Heart left ventricle (tissue), 16 donors: Measurements from ENCODE around the gene UVRAG. TPM values are rescaled to one million over a fixed set of nuclear protein-coding genes. Genes with fewer than 3 reads are reported as not detected.

Experiments
- ATAC-seq, 4 donors: fragments of 200-7000 bp; cut with Tn5 transposase; one replicate each; pipeline ENCODE4 v1.9.1; 2020 to 2022; ENCODE audit warnings: moderate library complexity in 4 of 4, mild to moderate bottlenecking in 3 of 4, moderate number of reproducible peaks in 1 of 4
- DNase-seq, 5 donors: peaks; one replicate each; pipeline ENCODE4 v3.0.0-alpha.2; 2020
- H3K27ac ChIP-seq, 12 donors: fragments of 200-600 bp; sonication (generic) in 4 of 12; one replicate each; pipeline versions ENCODE4 v1.5.0 to v1.8.0; 2016 to 2022; ENCODE audit warnings: mild to moderate bottlenecking in 2 of 12
- H3K27me3 ChIP-seq, 9 donors: fragments of 200-600 bp; sonication (generic) in 2 of 9; one replicate each; pipeline versions ENCODE4 v1.5.1 to v1.8.0; 2016 to 2022; ENCODE audit warnings: mild to moderate bottlenecking in 3 of 9
- H3K36me3 ChIP-seq, 9 donors: fragments of 200-600 bp; sonication (generic) in 2 of 9; one replicate each; pipeline versions ENCODE4 v1.5.0 to v1.8.0; 2018 to 2022; ENCODE audit warnings: mild to moderate bottlenecking in 2 of 9
- H3K4me1 ChIP-seq, 12 donors: fragments of 200-600 bp; sonication (generic) in 4 of 12; one replicate each; pipeline versions ENCODE4 v1.5.0 to v1.8.0; 2016 to 2022; ENCODE audit warnings: mild to moderate bottlenecking in 3 of 12
- H3K4me3 ChIP-seq, 12 donors: fragments of 200-600 bp; sonication (generic) in 4 of 12; one replicate each; pipeline versions ENCODE4 v1.5.0 to v1.8.0; 2017 to 2022; ENCODE audit warnings: mild to moderate bottlenecking in 9 of 12, moderate library complexity in 4 of 12
- H3K9me3 ChIP-seq, 12 donors: fragments of 200-600 bp; sonication (generic) in 4 of 12; one replicate each; pipeline versions ENCODE4 v1.5.0 to v1.8.0; 2016 to 2022; ENCODE audit warnings: mild to moderate bottlenecking in 1 of 12
- POLR2A ChIP-seq, 2 donors: fragments of 450-650 bp; IDR thresholded peaks; one replicate each; pipeline ENCODE4 v1.6.1; 2017; ENCODE audit warnings: antibody characterized with exemption in 2 of 2, mild to moderate bottlenecking in 2 of 2, moderate library complexity in 2 of 2
- WGBS, 4 donors: extraction: QIAGEN DNeasy Blood & Tissue Kit in 2 of 4; methylation state at CpG; one replicate each; pipeline versions ENCODE4 v1.1.5 to v1.1.7; 2013 to 2018; 5-methylcytosine and 5-hydroxymethylcytosine counted together
- intact Hi-C, 10 donors: fragments of 100-400 bp; cut with DNase I; formaldehyde crosslinking; loops; one replicate each; pipeline versions ENCODE4 v1.11.1 to v1.14.2; 2022
- polyA plus RNA-seq, 2 donors: library from polyadenylated mRNA; stranded (reverse); fragments of 200-250 nt; gene quantifications; one replicate each; pipeline ENCODE4 v1.2.3, GENCODE V29; 2013
- total RNA-seq, 9 donors: library from RNA; depleted of rRNA in 2 of 9; stranded (reverse); fragments of >200 nt in 2 of 9; fragmentation: NEBNext Ultra II Directional in 3 of 9; extraction: Animal tissue kit (Norgen Biotek cat#: 25700) in 3 of 9; gene quantifications; one replicate each; pipeline versions ENCODE4 v1.1.0 to v1.2.4, GENCODE V29; 2016 to 2023
- TF ChIP-seq, protein P1 (sequence below), 12 donors: fragments of 200-600 bp; sonication (generic) in 4 of 12; IDR thresholded peaks; one replicate each; pipeline versions ENCODE4 v1.5.0 to v1.8.0; 2018 to 2022; ENCODE audit warnings: antibody characterized with exemption in 12 of 12, mild to moderate bottlenecking in 5 of 12
- donor health status: ischemic (EF 13 %, LVEDD 7.1; RV severe dilation, severe dysfunction).
- donor health status: healthy with polysubstance abuse.
- donor health status: DM: no; HTN: yes; CAD: no.
- donor health status: DM: no; HTN: no; CAD: no.
- donor health status: ischemic (EF 25% LVEDD 6.9; RV normal size, moderate dysfunction).
- donor health status: ischemic (EF 25% LVEDD 5.7; RV mildly dilated, moderate dysfunction).
- donor health status: healthy.
- donor health status: DM: yes; HTN: yes; CAD: no.
- donor health status: ischemic (EF 35%, LVEDD 5.7; RV mildly dilated, moderate dysfunction).
- donor health status: nonischemic (EF 11% LVEDD 7.7; RV severe dilation, severe dysfunction).
- donor health status: DM: yes; HTN: yes; CAD: no.
- donor health status: PGD.
- donor health status: ischemic (EF 29% LVEDD 5.4; RV normal size, mild dysfunction).
- donor health status: nonischemic (EF 23%, LVEDD 6.1; RV moderate dilation, normal function).

UVRAG gene
- total and polyA plus RNA-seq, 11 donors: 4.5 to 22.6 (median 15.0) TPM

DNA sequence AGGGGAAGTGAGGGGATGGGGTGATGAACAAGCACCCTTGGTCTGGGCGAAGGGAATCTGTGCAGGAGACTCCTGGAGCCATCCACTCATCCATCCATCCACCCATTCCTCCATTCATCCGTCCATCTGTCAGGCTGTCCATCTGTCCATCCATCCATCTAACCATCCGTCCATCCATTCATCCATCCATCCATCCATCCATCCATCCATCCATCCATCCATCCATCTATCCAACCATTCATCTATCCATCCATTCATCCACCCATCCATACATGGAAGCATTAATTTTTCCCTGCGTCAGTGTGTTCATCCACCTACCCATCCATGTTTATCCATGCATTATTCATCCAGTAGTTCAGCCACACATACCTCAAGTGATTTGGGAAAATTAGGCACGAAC is 359.3 kb downstream of the UVRAG start:
- Histone ChIP-seq H3K27me3 (no peaks in the 10 kb centered on the region), H3K4me3 (no peak overlapping the region), H3K4me1 (no peaks in the 10 kb centered on the region), H3K36me3 (no peaks in the 10 kb centered on the region), H3K27ac (no peak overlapping the region), H3K9me3 (no peaks in the 10 kb centered on the region)
- ATAC-seq (no peak), DNase-seq (no peak)
- WGBS, 4 donors: 96 to 98% (median 98%) methylated on average over 5 of the region's 5 CpGs
- TF ChIP-seq, protein P1, sequence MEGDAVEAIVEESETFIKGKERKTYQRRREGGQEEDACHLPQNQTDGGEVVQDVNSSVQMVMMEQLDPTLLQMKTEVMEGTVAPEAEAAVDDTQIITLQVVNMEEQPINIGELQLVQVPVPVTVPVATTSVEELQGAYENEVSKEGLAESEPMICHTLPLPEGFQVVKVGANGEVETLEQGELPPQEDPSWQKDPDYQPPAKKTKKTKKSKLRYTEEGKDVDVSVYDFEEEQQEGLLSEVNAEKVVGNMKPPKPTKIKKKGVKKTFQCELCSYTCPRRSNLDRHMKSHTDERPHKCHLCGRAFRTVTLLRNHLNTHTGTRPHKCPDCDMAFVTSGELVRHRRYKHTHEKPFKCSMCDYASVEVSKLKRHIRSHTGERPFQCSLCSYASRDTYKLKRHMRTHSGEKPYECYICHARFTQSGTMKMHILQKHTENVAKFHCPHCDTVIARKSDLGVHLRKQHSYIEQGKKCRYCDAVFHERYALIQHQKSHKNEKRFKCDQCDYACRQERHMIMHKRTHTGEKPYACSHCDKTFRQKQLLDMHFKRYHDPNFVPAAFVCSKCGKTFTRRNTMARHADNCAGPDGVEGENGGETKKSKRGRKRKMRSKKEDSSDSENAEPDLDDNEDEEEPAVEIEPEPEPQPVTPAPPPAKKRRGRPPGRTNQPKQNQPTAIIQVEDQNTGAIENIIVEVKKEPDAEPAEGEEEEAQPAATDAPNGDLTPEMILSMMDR (IDR thresholded peaks at IDR 0.05): no peak
- no peak for TF ChIP-seq POLR2A (IDR thresholded peaks at IDR 0.05)
- intact Hi-C loops: no loop called here

DNA sequence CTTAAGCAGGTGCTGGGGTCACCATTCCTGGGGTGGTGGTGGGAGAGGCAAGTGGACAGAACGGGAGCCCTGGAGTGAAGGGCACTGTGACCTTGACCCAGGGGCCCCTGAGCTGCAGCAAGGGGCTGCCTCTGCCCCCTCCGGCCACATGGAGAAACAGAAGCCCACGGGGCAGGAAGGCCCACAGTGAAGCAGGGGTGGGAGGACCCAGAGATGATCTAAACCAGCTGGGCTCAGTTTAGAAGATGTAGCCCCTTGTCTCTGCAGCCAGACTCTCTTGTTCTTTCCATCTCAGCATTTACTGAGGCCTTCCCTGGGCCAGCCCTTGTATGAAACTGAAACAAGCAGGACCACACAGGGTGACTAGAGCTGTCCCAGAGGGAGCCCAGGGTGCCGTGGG is 360.8 kb downstream of the UVRAG start:
- intact Hi-C loops: no loop called here
- no peaks in the 10 kb centered on the region for H3K27me3 ChIP-seq
- no peak overlapping the region for H3K4me3 ChIP-seq
- WGBS, 4 donors: 83 to 90% (median 86%) methylated on average over 3 to 4 of the region's 4 CpGs
- no peaks in the 10 kb centered on the region for H3K9me3 ChIP-seq
- no peak overlapping the region for H3K27ac ChIP-seq
- H3K36me3 ChIP-seq: no peaks in the 10 kb centered on the region
- TF ChIP-seq, protein P1 (IDR thresholded peaks at IDR 0.05): no peak
- TF ChIP-seq POLR2A (IDR thresholded peaks at IDR 0.05): no peak
- H3K4me1 ChIP-seq: no peaks in the 10 kb centered on the region
- DNase-seq (no peak), ATAC-seq (no peak)

DNA sequence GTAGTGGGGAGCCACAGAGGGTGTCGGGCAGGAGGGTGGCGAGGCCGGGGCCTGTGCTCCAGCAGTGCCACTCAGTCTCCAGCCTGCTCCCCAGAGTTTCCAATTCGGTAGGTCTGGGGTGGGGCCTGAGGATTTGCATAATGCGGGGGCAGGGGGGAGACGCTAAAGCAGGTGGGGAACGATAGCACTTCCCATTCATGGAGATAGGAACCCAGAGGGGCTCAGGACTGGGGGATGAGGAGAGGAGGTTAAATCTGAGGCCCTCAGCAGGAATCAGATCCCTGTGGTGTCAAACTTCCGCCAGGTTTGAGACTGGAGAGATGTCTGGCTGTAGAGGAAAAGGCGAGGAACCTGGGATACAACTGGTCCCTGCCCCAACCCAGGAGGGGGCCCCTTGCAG is 361.5 kb downstream of the UVRAG start:
- no peak overlapping the region for H3K4me3 ChIP-seq
- intact Hi-C loops: no loop called here
- 80 to 94% (median 90%) methylated on average over 9 of the region's 9 CpGs for WGBS, 4 donors
- ATAC-seq (no peak), DNase-seq (no peak)
- no peaks in the 10 kb centered on the region for H3K9me3 ChIP-seq
- no peaks in the 10 kb centered on the region for H3K36me3 ChIP-seq
- H3K27me3 ChIP-seq: no peaks in the 10 kb centered on the region
- H3K27ac ChIP-seq: no peak overlapping the region
- TF ChIP-seq POLR2A (IDR thresholded peaks at IDR 0.05): no peak
- TF ChIP-seq, protein P1 (IDR thresholded peaks at IDR 0.05): no peak
- H3K4me1 ChIP-seq: no peaks in the 10 kb centered on the region

DNA sequence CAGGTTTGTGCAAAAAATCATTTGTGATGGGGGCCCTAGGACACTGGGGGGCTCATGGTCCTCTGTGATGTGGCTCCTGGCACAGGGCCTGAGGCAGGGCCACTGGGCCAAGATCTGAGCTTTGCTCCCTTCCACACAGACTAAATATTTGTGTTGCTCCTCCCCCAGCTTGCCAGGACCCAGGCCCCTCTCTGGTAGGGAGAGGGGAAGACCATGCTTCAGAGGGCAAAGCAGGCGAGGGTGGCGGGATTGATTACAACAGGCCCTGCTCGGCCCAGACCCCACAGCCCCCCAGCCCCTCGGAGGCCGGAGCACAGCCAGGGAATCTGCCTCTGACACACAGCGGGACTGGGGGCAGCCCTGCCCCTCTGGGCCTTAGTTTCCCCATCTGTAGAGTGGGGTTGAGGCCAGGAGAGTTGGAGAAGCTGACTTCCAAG is 362.3 kb downstream of the UVRAG start:
- intact Hi-C loops: no loop called here
- Histone ChIP-seq H3K9me3 (no peaks in the 10 kb centered on the region), H3K36me3 (no peaks in the 10 kb centered on the region), H3K4me1 (no peaks in the 10 kb centered on the region), H3K27me3 (no peaks in the 10 kb centered on the region), H3K27ac (no peak overlapping the region), H3K4me3 (no peak overlapping the region)
- no peak for TF ChIP-seq POLR2A (IDR thresholded peaks at IDR 0.05)
- TF ChIP-seq, protein P1 (IDR thresholded peaks at IDR 0.05): no peak
- 91 to 99% (median 93%) methylated on average over 5 to 6 of the region's 6 CpGs; no CpG with 5 or more reads in 1 of the 4 donors for WGBS, 4 donors
- no peak for ATAC-seq
- no peak for DNase-seq
